ENCODE results near the gene KRT80. TPM values are rescaled to one million over a fixed set of nuclear protein-coding genes. Genes with fewer than 3 reads are reported as not detected.

Gene KRT80
- total and polyA plus RNA-seq, 2 donors from 2014 or later = 1.0 to 12.3 TPM

GRCh38 chr12:52204931-52205505, 13.2 kb upstream of the KRT80 start:
- Histone ChIP-seq H3K9ac (ENCODE audit: low read length in 3 of 3) (no peak overlapping the region), H3K4me1 (ENCODE audit: control insufficient read depth in 2 of 3, insufficient read depth in 2 of 3, low read depth in 1 of 3, low read length in 3 of 3) (peaks cover 0 to 10% (median 4%) of the 10 kb centered on the region in 3 donors), H3K27ac (ENCODE audit: low read depth in 2 of 2, low read length in 2 of 2) (no peak overlapping the region), H3K36me3 (ENCODE audit: control insufficient read depth in 2 of 3, insufficient read depth in 3 of 3, low read length in 3 of 3) (no peaks in the 10 kb centered on the region), H3K27me3 (ENCODE audit: control insufficient read depth, insufficient read depth, low read length) (no peaks in the 10 kb centered on the region), H3K4me3 (ENCODE audit: low read length in 3 of 3) (no peak overlapping the region), H3K9me3 (ENCODE audit: control insufficient read depth in 2 of 3, insufficient read depth in 1 of 3, low read length in 3 of 3) (no peaks in the 10 kb centered on the region)
- intact Hi-C loops (cut with DNase I) = no loop called here
- DNase-seq (peak in 2 of 5 donors; percentile 36 to 67), FAIRE-seq (no peak)
- TF ChIP-seq, protein P1, sequence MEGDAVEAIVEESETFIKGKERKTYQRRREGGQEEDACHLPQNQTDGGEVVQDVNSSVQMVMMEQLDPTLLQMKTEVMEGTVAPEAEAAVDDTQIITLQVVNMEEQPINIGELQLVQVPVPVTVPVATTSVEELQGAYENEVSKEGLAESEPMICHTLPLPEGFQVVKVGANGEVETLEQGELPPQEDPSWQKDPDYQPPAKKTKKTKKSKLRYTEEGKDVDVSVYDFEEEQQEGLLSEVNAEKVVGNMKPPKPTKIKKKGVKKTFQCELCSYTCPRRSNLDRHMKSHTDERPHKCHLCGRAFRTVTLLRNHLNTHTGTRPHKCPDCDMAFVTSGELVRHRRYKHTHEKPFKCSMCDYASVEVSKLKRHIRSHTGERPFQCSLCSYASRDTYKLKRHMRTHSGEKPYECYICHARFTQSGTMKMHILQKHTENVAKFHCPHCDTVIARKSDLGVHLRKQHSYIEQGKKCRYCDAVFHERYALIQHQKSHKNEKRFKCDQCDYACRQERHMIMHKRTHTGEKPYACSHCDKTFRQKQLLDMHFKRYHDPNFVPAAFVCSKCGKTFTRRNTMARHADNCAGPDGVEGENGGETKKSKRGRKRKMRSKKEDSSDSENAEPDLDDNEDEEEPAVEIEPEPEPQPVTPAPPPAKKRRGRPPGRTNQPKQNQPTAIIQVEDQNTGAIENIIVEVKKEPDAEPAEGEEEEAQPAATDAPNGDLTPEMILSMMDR (IDR thresholded peaks at IDR 0.05; ENCODE audit: borderline replicate concordance, extremely low read depth, insufficient read depth) = no peak

DNA sequence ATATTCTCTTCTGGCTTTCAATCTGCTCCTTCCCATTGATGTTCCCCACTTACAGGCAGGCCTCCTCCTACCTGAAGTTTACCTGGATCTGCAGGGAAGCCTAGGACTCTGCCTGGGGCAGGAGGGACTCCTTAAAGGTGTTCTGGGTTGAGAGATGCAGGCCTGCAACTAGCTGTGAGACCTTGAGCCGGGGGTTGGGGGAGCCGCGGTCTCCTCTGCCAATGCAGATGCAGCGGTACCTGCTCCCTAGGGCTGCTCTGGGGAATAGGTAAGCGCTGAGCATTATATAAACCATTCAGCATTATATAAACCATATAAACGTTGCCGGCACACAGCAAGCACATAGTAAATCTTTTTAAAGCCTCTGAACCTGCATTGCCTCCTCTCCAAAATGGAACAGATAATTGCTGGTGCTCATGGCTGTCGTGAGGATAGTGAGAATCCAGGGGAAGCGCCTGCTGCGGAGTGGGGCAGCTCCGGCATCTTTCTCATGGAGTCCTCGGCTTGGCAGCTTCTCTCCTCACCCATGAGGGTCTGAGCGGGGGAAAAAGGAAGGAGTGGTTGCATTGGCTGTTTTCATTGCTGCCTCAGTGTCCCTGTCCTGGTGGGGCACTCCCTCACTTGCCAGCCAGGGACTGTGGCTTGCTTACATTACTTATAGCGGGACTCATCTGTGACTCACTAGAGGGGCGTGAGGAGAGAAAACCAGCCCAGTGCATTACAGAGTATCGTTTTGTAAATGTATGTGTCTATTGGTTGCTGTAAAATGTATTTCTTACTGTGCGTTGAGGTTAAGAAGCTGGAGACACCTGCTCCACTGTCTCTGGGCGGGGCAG, 12.5 kb upstream of the KRT80 start:
- no peak for FAIRE-seq
- TF ChIP-seq, protein P1 (IDR thresholded peaks at IDR 0.05; ENCODE audit: borderline replicate concordance, extremely low read depth, insufficient read depth) = no peak
- H3K27ac ChIP-seq (ENCODE audit: low read depth in 2 of 2, low read length in 2 of 2) = no peak overlapping the region
- H3K4me3 ChIP-seq (ENCODE audit: low read length in 3 of 3) = no peak overlapping the region
- H3K27me3 ChIP-seq (ENCODE audit: control insufficient read depth, insufficient read depth, low read length) = no peaks in the 10 kb centered on the region
- intact Hi-C loops (cut with DNase I) = no loop called here
- no peak overlapping the region for H3K9ac ChIP-seq (ENCODE audit: low read length in 3 of 3)
- peak in 2 of 5 donors; percentile 39 to 47 for DNase-seq
- H3K4me1 ChIP-seq (ENCODE audit: control insufficient read depth in 2 of 3, insufficient read depth in 2 of 3, low read depth in 1 of 3, low read length in 3 of 3) = peaks cover 0 to 10% (median 4%) of the 10 kb centered on the region in 3 donors
- no peaks in the 10 kb centered on the region for H3K36me3 ChIP-seq (ENCODE audit: control insufficient read depth in 2 of 3, insufficient read depth in 3 of 3, low read length in 3 of 3)
- no peaks in the 10 kb centered on the region for H3K9me3 ChIP-seq (ENCODE audit: control insufficient read depth in 2 of 3, insufficient read depth in 1 of 3, low read length in 3 of 3)

GRCh38 chr12:52203079-52203921, 11.5 kb upstream of the KRT80 start:
- DNase-seq (peak; percentile 82 to 91 (median 88)), FAIRE-seq (no peak)
- Histone ChIP-seq H3K36me3 (ENCODE audit: control insufficient read depth in 2 of 3, insufficient read depth in 3 of 3, low read length in 3 of 3) (no peaks in the 10 kb centered on the region), H3K4me1 (ENCODE audit: control insufficient read depth in 2 of 3, insufficient read depth in 2 of 3, low read depth in 1 of 3, low read length in 3 of 3) (peaks cover 0 to 10% (median 4%) of the 10 kb centered on the region in 3 donors), H3K27ac (ENCODE audit: low read depth in 2 of 2, low read length in 2 of 2) (peak overlapping the region; percentile 8 to 27), H3K4me3 (ENCODE audit: low read length in 3 of 3) (peak overlapping the region in 1 of 3 donors; percentile 33), H3K9me3 (ENCODE audit: control insufficient read depth in 2 of 3, insufficient read depth in 1 of 3, low read length in 3 of 3) (no peaks in the 10 kb centered on the region), H3K27me3 (ENCODE audit: control insufficient read depth, insufficient read depth, low read length) (no peaks in the 10 kb centered on the region), H3K9ac (ENCODE audit: low read length in 3 of 3) (peak overlapping the region in 1 of 3 donors; percentile 40)
- TF ChIP-seq, protein P1 (IDR thresholded peaks at IDR 0.05; ENCODE audit: borderline replicate concordance, extremely low read depth, insufficient read depth) = no peak
- intact Hi-C loops (cut with DNase I) = no loop called here
